GM21390 (cell line): ENCODE measurements around the gene OSMR.

Source experiments
- ATAC-seq: cut with Tn5 transposase; IDR thresholded peaks from one replicate; pipeline ENCODE4 v1.9.1; 2021; ENCODE audit not compliant: unreplicated experiment

OSMR gene

GRCh38 chr5:38923661-38924451 is 78.0 kb downstream of the OSMR start:
- no peak for ATAC-seq

- ATAC-seq: no peak
These were observed 79.5 kb downstream of the OSMR start for GRCh38 chr5:38925154-38925925.

- no peak for ATAC-seq
These were observed 80.3 kb downstream of the OSMR start for GRCh38 chr5:38926121-38926520.

GRCh38 chr5:38927470-38927869 is 81.7 kb downstream of the OSMR start:
- no peak for ATAC-seq

GRCh38 chr5:38929838-38930237 is 84.0 kb downstream of the OSMR start:
- no peak for ATAC-seq

GRCh38 chr5:38931731-38932130 is 85.9 kb downstream of the OSMR start:
- ATAC-seq: no peak

GRCh38 chr5:38932854-38933408 is 87.1 kb downstream of the OSMR start:
- ATAC-seq: no peak

GRCh38 chr5:38935437-38935836 is 89.6 kb downstream of the OSMR start:
- ATAC-seq: no peak

- no peak for ATAC-seq
These were observed 90.5 kb downstream of the OSMR start for GRCh38 chr5:38936269-38936668.

GRCh38 chr5:38938424-38938823 is 92.6 kb downstream of the OSMR start:
- no peak for ATAC-seq

- ATAC-seq: no peak
These were observed 93.2 kb downstream of the OSMR start for GRCh38 chr5:38938973-38939372.

GRCh38 chr5:38940230-38940858 is 94.5 kb downstream of the OSMR start:
- ATAC-seq: no peak

GRCh38 chr5:38941912-38942311 is 96.1 kb downstream of the OSMR start:
- no peak for ATAC-seq

- no peak for ATAC-seq
These were observed 98.5 kb downstream of the OSMR start for GRCh38 chr5:38944282-38944681.

GRCh38 chr5:38948501-38948900 is 102.7 kb downstream of the OSMR start:
- ATAC-seq: no peak

GRCh38 chr5:38953426-38954012 is 107.7 kb downstream of the OSMR start:
- no peak for ATAC-seq

- no peak for ATAC-seq
These were observed 115.9 kb downstream of the OSMR start for GRCh38 chr5:38961691-38962090.

GRCh38 chr5:38968665-38969064 is 122.9 kb downstream of the OSMR start:
- ATAC-seq: no peak

- ATAC-seq: no peak
These were observed 132.2 kb downstream of the OSMR start for GRCh38 chr5:38978036-38978435.

- ATAC-seq: no peak
These were observed 133.7 kb downstream of the OSMR start for GRCh38 chr5:38979535-38979934.
